ENCODE data around the gene MTCP1. TPM values are rescaled to one million over a fixed set of nuclear protein-coding genes. Genes with fewer than 3 reads are reported as not detected.
A peak's percentile ranks its signal among the peaks of the same experiment; 100 is the strongest.

The MTCP1 gene
- total RNA-seq, 5 donors from 2014 or later (not counting 1 experiment from before 2014, with no cell fraction given), result 11.9 to 24.0 (median 19.8) TPM

DNA sequence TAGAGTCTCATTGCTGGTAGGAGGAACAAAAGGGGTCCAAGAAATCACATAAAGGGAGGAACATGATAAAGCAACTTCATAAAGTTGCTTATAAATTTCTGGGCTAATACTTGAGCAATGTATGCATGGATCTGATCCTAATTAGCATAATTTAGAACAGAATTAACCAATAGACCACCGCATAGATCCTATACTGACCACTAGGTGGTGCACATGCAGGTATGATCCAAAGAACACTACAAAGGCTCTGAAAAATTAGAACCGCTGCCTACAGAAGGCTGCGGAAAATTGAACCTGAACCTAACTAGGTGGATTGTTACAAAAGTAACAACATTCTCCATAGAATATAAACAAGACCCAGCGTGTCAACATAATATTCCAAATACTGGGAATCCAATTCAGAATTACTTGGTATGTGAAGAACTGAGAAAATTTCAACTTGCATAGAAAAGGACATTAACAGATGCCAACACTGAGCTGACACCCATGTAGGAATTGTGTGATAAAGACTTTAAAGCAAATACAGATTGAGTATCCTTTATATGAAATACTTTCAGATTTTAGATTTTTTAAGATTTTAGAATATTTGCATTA is 23.6 kb upstream of the MTCP1 start:
- ATAC-seq (replicated peaks in 1 of 4), result peak; percentile 58 to 82 (median 71)

DNA sequence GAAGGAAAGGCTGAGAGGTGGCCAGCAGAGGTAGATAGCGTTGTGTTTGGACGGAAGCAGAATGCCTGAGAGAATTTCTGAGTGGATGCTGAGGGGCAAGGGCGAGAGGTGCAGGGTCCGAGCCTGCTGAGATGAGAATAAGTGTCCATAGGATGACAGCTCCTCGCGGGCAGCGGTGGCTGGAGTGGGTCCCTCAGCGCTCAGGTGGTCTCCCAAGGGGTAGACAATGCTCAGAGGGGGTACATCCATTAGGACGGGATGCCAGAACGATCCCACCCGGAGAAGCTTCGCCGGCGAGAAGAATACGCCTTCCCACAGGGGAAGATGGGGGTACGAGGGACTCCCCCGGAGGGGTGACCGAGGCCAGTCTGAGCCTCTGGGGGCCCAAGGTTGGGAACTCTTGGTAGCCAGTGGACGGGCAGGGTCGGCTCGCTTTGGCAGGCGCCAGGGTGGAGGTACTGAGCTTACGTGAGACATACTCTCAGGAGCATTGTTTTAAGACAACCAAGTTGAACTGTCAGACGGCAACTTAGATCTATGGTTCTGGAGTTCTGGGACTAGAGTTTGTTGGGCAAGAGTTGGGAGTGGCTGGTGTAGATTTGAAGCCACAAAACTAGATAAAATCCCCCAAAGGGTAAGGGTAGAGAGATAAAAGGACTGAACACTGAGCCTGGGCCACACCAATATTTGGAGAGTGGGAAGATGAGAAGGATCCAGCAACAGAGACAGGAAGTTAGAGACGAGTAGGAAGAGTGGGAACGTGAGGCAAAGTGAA is 16.2 kb upstream of the MTCP1 start:
- H3K36me3 ChIP-seq (ENCODE audit: control insufficient read depth in 2 of 2, extremely low read depth in 1 of 2, insufficient read depth in 1 of 2, low read length in 1 of 2), result peaks cover 0 to 11% of the 10 kb centered on the region in 2 donors
- H3K27ac ChIP-seq (ENCODE audit: low read length), result no peak overlapping the region
- no peaks in the 10 kb centered on the region for H3K9me3 Mint-ChIP-seq
- CTCF ChIA-PET, result interaction anchor here in 1 of 2 donors (1.1 kb wide), 1 partner anchor 98 kb away, joined by 3 read pairs; no protein-coding TSS in a partner anchor
- H3K27ac Mint-ChIP-seq, result no peak overlapping the region
- H3K27me3 ChIP-seq (replicated peaks in 1 of 2; ENCODE audit: control insufficient read depth in 2 of 2, extremely low read depth in 1 of 2, insufficient read depth in 2 of 2, low read length in 1 of 2), result no peaks in the 10 kb centered on the region
- no peaks in the 10 kb centered on the region for H3K4me1 ChIP-seq (ENCODE audit: control insufficient read depth in 1 of 2, extremely low read depth in 1 of 2, insufficient read depth in 2 of 2, low read length in 2 of 2)
- no peaks in the 10 kb centered on the region for H3K27me3 Mint-ChIP-seq
- no peak overlapping the region for H3K4me3 Mint-ChIP-seq
- H3K4me1 Mint-ChIP-seq, result peaks cover 0 to 5% (median 5%) of the 10 kb centered on the region in 3 donors
- ATAC-seq (replicated peaks in 1 of 4) (no peak), DNase-seq (no peak)
- peaks cover 18% of the 10 kb centered on the region for H3K36me3 Mint-ChIP-seq
- 93% methylated on average over 10 of the region's 26 CpGs for WGBS (ENCODE audit: insufficient coverage)
- H3K4me3 ChIP-seq (ENCODE audit: control insufficient read depth in 1 of 2, extremely low read depth in 1 of 2, low read length in 1 of 2), result no peak overlapping the region
- POLR2A ChIA-PET, result no interaction called here
- no peaks in the 10 kb centered on the region for H3K9me3 ChIP-seq

More for the DNA sequence above, 23.6 kb upstream of the MTCP1 start:
- H3K4me3 Mint-ChIP-seq, result no peak overlapping the region
- no peak overlapping the region for H3K4me3 ChIP-seq (ENCODE audit: control insufficient read depth in 1 of 2, extremely low read depth in 1 of 2, low read length in 1 of 2)
- DNase-seq, result peak in 19 of 35 experiments; percentile 4 to 67 (median 20)
- no peak overlapping the region for H3K27ac ChIP-seq (ENCODE audit: low read length)
- peaks cover 14% of the 10 kb centered on the region for H3K36me3 Mint-ChIP-seq
- no peak overlapping the region for H3K27ac Mint-ChIP-seq
- H3K4me1 ChIP-seq (ENCODE audit: control insufficient read depth in 1 of 2, extremely low read depth in 1 of 2, insufficient read depth in 2 of 2, low read length in 2 of 2), result no peaks in the 10 kb centered on the region
- peaks cover 3 to 5% (median 4%) of the 10 kb centered on the region in 3 donors for H3K4me1 Mint-ChIP-seq
- ChIA-PET POLR2A (no interaction called here), CTCF (interaction anchor here in 1 of 2 donors (1.1 to 2.2 kb wide), 2 partner anchors 10 to 122 kb away, joined by 3 to 11 read pairs; partner anchors contain the start of gene VBP1)
- no CpG with 5 or more reads among the region's 4 CpGs for WGBS (ENCODE audit: insufficient coverage)
- H3K27me3 ChIP-seq (replicated peaks in 1 of 2; ENCODE audit: control insufficient read depth in 2 of 2, extremely low read depth in 1 of 2, insufficient read depth in 2 of 2, low read length in 1 of 2), result no peaks in the 10 kb centered on the region
- no peaks in the 10 kb centered on the region for H3K9me3 ChIP-seq
- peaks cover 0 to 3% of the 10 kb centered on the region in 2 donors for H3K27me3 Mint-ChIP-seq
- peaks cover 0 to 4% of the 10 kb centered on the region in 2 donors for H3K36me3 ChIP-seq (ENCODE audit: control insufficient read depth in 2 of 2, extremely low read depth in 1 of 2, insufficient read depth in 1 of 2, low read length in 1 of 2)
- no peaks in the 10 kb centered on the region for H3K9me3 Mint-ChIP-seq

DNA sequence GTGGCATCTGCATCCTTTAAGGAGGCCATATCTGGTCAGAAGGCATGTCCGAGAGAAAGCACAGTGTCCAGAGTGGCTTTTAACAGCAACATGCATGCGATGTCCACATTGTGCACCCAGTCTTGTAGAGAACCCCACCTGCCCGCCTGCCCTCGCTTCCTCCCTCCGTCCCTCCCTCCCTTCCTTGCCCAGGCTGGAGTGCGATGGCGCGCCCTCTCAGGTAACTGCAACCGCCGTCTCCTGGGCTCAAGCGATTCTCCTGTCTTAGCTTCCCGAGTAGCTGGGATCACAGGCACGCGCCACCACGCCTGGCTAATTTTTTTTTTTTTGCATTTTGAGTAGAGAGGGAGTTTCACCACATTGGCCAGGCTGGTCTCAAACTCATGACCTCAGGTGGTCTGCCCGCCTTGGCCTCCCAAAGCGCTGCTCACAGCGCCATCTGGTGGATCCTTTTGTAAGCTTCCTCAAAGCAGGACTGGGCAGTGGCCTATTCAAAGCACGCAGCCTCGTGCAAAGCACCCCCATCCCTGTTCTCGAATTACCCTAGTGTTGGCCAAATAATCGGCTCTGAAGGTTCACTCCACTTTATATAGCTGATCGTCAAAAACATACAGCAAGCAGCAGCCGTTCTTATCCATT is 15.4 kb upstream of the MTCP1 start:
- DNase-seq (peak in 23 of 35 experiments; percentile 1 to 65 (median 22)), ATAC-seq (replicated peaks in 1 of 4) (peak in 3 of 4 experiments; percentile 42 to 59 (median 47))
- POLR2A ChIA-PET, result no interaction called here

DNA sequence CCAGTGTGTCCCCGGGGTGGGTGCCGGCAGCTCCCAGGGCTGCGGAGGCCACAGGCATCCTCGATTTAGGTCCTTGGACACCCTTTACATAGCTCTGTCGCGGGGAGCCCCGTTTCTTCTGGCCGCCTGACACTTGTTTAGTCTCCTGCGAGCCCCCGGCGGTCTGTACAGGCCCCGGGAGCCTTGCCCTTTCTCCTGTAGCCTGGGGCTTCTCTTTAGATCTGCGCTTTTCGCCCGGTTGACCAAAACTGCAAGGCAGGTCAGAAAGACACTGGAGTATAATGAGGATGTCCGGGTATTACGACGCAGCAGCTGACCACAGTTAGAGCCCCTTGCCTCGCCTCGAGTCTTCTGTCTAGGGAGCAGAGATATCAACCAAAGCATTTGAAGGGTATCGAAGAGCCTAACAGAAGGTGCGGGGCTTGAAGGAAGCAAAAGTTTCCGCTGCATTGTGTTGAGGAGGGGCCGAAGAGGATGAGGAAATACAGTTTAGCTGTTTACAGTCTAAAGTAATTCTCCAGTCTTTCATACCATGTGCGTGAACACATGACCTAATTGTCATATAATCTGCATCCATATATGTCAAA is 851 bp upstream of the MTCP1 start:
- H3K27ac Mint-ChIP-seq, result peak overlapping the region; percentile 87 to 90
- DNase-seq (peak in 5 of 35 experiments; percentile 0 to 31 (median 6)), ATAC-seq (replicated peaks in 1 of 4) (peak in 3 of 4 experiments; percentile 4 to 18 (median 4))
- Histone ChIP-seq H3K27ac (ENCODE audit: low read length) (peak overlapping the region; percentile 54), H3K9me3 (no peaks in the 10 kb centered on the region), H3K27me3 (replicated peaks in 1 of 2; ENCODE audit: control insufficient read depth in 2 of 2, extremely low read depth in 1 of 2, insufficient read depth in 2 of 2, low read length in 1 of 2) (no peaks in the 10 kb centered on the region), H3K4me3 (ENCODE audit: control insufficient read depth in 1 of 2, extremely low read depth in 1 of 2, low read length in 1 of 2) (peak overlapping the region; percentile 60 to 72), H3K36me3 (ENCODE audit: control insufficient read depth in 2 of 2, extremely low read depth in 1 of 2, insufficient read depth in 1 of 2, low read length in 1 of 2) (peaks cover 0 to 18% of the 10 kb centered on the region in 2 donors), H3K4me1 (ENCODE audit: control insufficient read depth in 1 of 2, extremely low read depth in 1 of 2, insufficient read depth in 2 of 2, low read length in 2 of 2) (peaks cover 5 to 15% of the 10 kb centered on the region in 2 experiments)
- peak overlapping the region; percentile 81 to 89 (median 87) for H3K4me3 Mint-ChIP-seq
- H3K27me3 Mint-ChIP-seq, result no peaks in the 10 kb centered on the region
- ChIA-PET CTCF (interaction anchor here in 1 of 2 donors (1.0 kb wide), 2 partner anchors 15 to 92 kb away, joined by 3 to 4 read pairs; no protein-coding TSS in a partner anchor), POLR2A (no interaction called here)
- H3K36me3 Mint-ChIP-seq, result peaks cover 17% of the 10 kb centered on the region
- H3K4me1 Mint-ChIP-seq, result peaks cover 32 to 62% (median 53%) of the 10 kb centered on the region in 3 donors
- 0% methylated on average over 6 of the region's 25 CpGs for whole genome bisulfite sequencing (ENCODE audit: insufficient coverage)
- no peaks in the 10 kb centered on the region for H3K9me3 Mint-ChIP-seq

More for the DNA sequence above, 15.4 kb upstream of the MTCP1 start:
- Mint-ChIP-seq H3K9me3 (no peaks in the 10 kb centered on the region), H3K36me3 (peaks cover 24% of the 10 kb centered on the region), H3K27me3 (no peaks in the 10 kb centered on the region), H3K27ac (no peak overlapping the region), H3K4me3 (no peak overlapping the region), H3K4me1 (peaks cover 0 to 5% (median 5%) of the 10 kb centered on the region in 3 donors)
- Histone ChIP-seq H3K36me3 (ENCODE audit: control insufficient read depth in 2 of 2, extremely low read depth in 1 of 2, insufficient read depth in 1 of 2, low read length in 1 of 2) (peaks cover 0 to 13% of the 10 kb centered on the region in 2 donors), H3K4me1 (ENCODE audit: control insufficient read depth in 1 of 2, extremely low read depth in 1 of 2, insufficient read depth in 2 of 2, low read length in 2 of 2) (no peaks in the 10 kb centered on the region), H3K27me3 (replicated peaks in 1 of 2; ENCODE audit: control insufficient read depth in 2 of 2, extremely low read depth in 1 of 2, insufficient read depth in 2 of 2, low read length in 1 of 2) (no peaks in the 10 kb centered on the region), H3K4me3 (ENCODE audit: control insufficient read depth in 1 of 2, extremely low read depth in 1 of 2, low read length in 1 of 2) (no peak overlapping the region), H3K27ac (ENCODE audit: low read length) (no peak overlapping the region), H3K9me3 (no peaks in the 10 kb centered on the region)
- CTCF ChIA-PET, result interaction anchor here in 1 of 2 donors (0.6 to 1.1 kb wide), 2 partner anchors 97 to 770 kb away, joined by 3 read pairs; no protein-coding TSS in a partner anchor
- WGBS (ENCODE audit: insufficient coverage), result no CpG with 5 or more reads among the region's 24 CpGs

DNA sequence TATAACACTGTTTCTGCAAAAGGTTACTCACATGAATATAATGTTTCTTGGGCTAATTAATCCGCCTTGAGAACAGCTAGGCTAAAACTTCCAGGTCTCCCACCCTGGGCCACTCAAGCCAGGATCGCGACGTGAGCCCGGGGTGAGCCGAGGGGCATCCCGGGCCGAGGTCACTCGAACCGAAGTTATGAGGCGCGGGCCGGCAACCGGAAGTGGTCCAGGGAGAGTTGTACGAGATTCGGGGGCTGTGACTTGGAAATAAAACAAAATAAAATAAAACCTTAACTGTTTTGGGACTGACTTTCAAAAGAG is 317 bp downstream of the MTCP1 start:
- Mint-ChIP-seq H3K36me3 (peaks cover 16% of the 10 kb centered on the region), H3K27ac (peak overlapping the region; percentile 24 to 41), H3K27me3 (no peaks in the 10 kb centered on the region), H3K9me3 (no peaks in the 10 kb centered on the region), H3K4me3 (peak overlapping the region; percentile 78 to 82 (median 81)), H3K4me1 (peaks cover 32 to 63% (median 54%) of the 10 kb centered on the region in 3 donors)
- Histone ChIP-seq H3K4me3 (ENCODE audit: control insufficient read depth in 1 of 2, extremely low read depth in 1 of 2, low read length in 1 of 2) (peak overlapping the region; percentile 79), H3K27me3 (replicated peaks in 1 of 2; ENCODE audit: control insufficient read depth in 2 of 2, extremely low read depth in 1 of 2, insufficient read depth in 2 of 2, low read length in 1 of 2) (no peaks in the 10 kb centered on the region), H3K27ac (ENCODE audit: low read length) (peak overlapping the region; percentile 78), H3K4me1 (ENCODE audit: control insufficient read depth in 1 of 2, extremely low read depth in 1 of 2, insufficient read depth in 2 of 2, low read length in 2 of 2) (peaks cover 5 to 15% of the 10 kb centered on the region in 2 experiments), H3K36me3 (ENCODE audit: control insufficient read depth in 2 of 2, extremely low read depth in 1 of 2, insufficient read depth in 1 of 2, low read length in 1 of 2) (peaks cover 0 to 10% of the 10 kb centered on the region in 2 donors), H3K9me3 (no peaks in the 10 kb centered on the region)
- ChIA-PET POLR2A (interaction anchor here in 1 of 2 donors (1.0 kb wide), 1 partner anchor 44 kb away, joined by 3 read pairs; the partner anchor contains the start of gene FUNDC2), CTCF (interaction anchor here in 1 of 2 donors (2.0 kb wide), 1 partner anchor 44 kb away, joined by 10 read pairs; the partner anchor contains the start of gene FUNDC2)
- WGBS (ENCODE audit: insufficient coverage), result 0% methylated on average over 1 of the region's 16 CpGs
- ATAC-seq (replicated peaks in 1 of 4), result peak in 2 of 4 experiments; percentile 3 to 7
- DNase-seq, result no peak

Data from T-cell (primary cell).